WTC11 (cell line): ENCODE measurements around the gene GAS6. TPM values are rescaled to one million over a fixed set of nuclear protein-coding genes. Genes with fewer than 3 reads are reported as not detected.

ENCODE experiments used
- ATAC-seq: fragments of 200-7000 bp; cut with Tn5 transposase; 2 replicates; pipeline ENCODE4 v1.10.0; 2021; ENCODE audit warnings: mild to moderate bottlenecking, moderate library complexity
- CTCF ChIA-PET: fragments of 300-600 bp; sonication (Branson Sonifier 250); formaldehyde crosslinking; loops from one replicate; lab custom pipeline; 2021; ENCODE audit warnings: antibody characterized with exemption; lab: Charles Lee
- POLR2A ChIA-PET: fragments of 350-600 bp; sonication (Branson Sonifier 250); formaldehyde crosslinking; loops from one replicate; lab custom pipeline; 2021; ENCODE audit warnings: antibody characterized with exemption; lab: Charles Lee
- DNase-seq: peaks from one replicate; pipeline ENCODE4 v3.0.0; 2021; ENCODE audit warnings: low spot score
- H3K27ac Mint-ChIP-seq: 2 replicates; pipeline ENCODE4 v1.8.0; 2021; ENCODE audit warnings: mixed read lengths
- H3K27me3 Mint-ChIP-seq: 2 replicates; pipeline ENCODE4 v1.8.0; 2021; ENCODE audit warnings: low read depth, mild to moderate bottlenecking, moderate library complexity, mixed read lengths
- H3K36me3 Mint-ChIP-seq: 2 replicates; pipeline ENCODE4 v1.8.0; 2021; ENCODE audit warnings: mixed read lengths
- H3K4me1 Mint-ChIP-seq: 2 replicates; pipeline ENCODE4 v1.8.0; 2022; ENCODE audit warnings: mixed read lengths
- H3K4me3 Mint-ChIP-seq: 2 replicates; pipeline ENCODE4 v1.8.0; 2021; ENCODE audit warnings: mild to moderate bottlenecking, moderate library complexity, mixed read lengths
- H3K9me3 Mint-ChIP-seq: 2 replicates; pipeline ENCODE4 v1.8.0; 2021; ENCODE audit warnings: mixed read lengths
- ATF6 ChIP-seq: sonication (generic); formaldehyde crosslinking; IDR thresholded peaks from 2 replicates; pipeline ENCODE4 v1.8.1; 2023; ENCODE audit warnings: mild to moderate bottlenecking, missing genetic modification reagents
- CTCF ChIP-seq: fragments of 200-600 bp; IDR thresholded peaks from 2 replicates; pipeline ENCODE4 v1.8.0; 2022; ENCODE audit warnings: antibody characterized with exemption
- FOXJ3 ChIP-seq: sonication (generic); formaldehyde crosslinking; IDR thresholded peaks from 2 replicates; pipeline ENCODE4 v1.9.0; 2021; ENCODE audit warnings: missing genetic modification reagents, mild to moderate bottlenecking, borderline replicate concordance
- FOXK1 ChIP-seq: sonication (generic); formaldehyde crosslinking; IDR thresholded peaks from 2 replicates; pipeline ENCODE4 v1.8.0; 2022; ENCODE audit warnings: mild to moderate bottlenecking, moderate library complexity, missing genetic modification reagents
- GRHL2 ChIP-seq: fragments of 250-450 bp; sonication (Bioruptor Pico); IDR thresholded peaks from 2 replicates; pipeline ENCODE4 v1.8.0; 2022; ENCODE audit warnings: mild to moderate bottlenecking, moderate library complexity; ENCODE audit not compliant: insufficient replicate concordance, severe bottlenecking
- IRF1 ChIP-seq: sonication (generic); formaldehyde crosslinking; IDR thresholded peaks from 2 replicates; pipeline ENCODE4 v1.8.0; 2023; ENCODE audit warnings: missing genetic modification reagents
- IRF2 ChIP-seq: sonication (generic); formaldehyde crosslinking; IDR thresholded peaks from 2 replicates; pipeline ENCODE4 v1.8.0; 2022; ENCODE audit warnings: low read depth, missing genetic modification reagents, borderline replicate concordance
- MXD4 ChIP-seq: fragments of 250-450 bp; sonication (Bioruptor Pico); IDR thresholded peaks from 2 replicates; pipeline ENCODE4 v1.8.0; 2021; ENCODE audit warnings: mild to moderate bottlenecking, moderate library complexity, borderline replicate concordance
- NR3C1 ChIP-seq: sonication (generic); formaldehyde crosslinking; conservative IDR thresholded peaks from 2 replicates; pipeline ENCODE4 v1.8.1; 2023; ENCODE audit warnings: low read depth, mild to moderate bottlenecking, missing genetic modification reagents
- ZMAT4 ChIP-seq: fragments of 250-450 bp; sonication (Bioruptor Pico); IDR thresholded peaks from 2 replicates; pipeline ENCODE4 v1.9.0; 2021; ENCODE audit warnings: mild to moderate bottlenecking
- total RNA-seq: library from RNA; stranded (reverse); gene quantifications from 3 replicates; pipeline ENCODE4 v1.2.3, GENCODE V29; 2021
- TF ChIP-seq, protein P1 (sequence below): sonication (generic); formaldehyde crosslinking; IDR thresholded peaks from 2 replicates; pipeline ENCODE4 v1.8.1; 2022; ENCODE audit warnings: low read depth, mild to moderate bottlenecking, moderate library complexity, missing genetic modification reagents, borderline replicate concordance
- TF ChIP-seq, protein P2 (sequence below): sonication (generic); formaldehyde crosslinking; IDR thresholded peaks from 2 replicates; pipeline ENCODE4 v1.8.1; 2023; ENCODE audit warnings: mild to moderate bottlenecking, missing genetic modification reagents
- TF ChIP-seq, protein P3 (sequence below): sonication (generic); formaldehyde crosslinking; IDR thresholded peaks from 2 replicates; pipeline ENCODE4 v1.8.1; 2022; ENCODE audit warnings: low read depth, missing genetic modification reagents, borderline replicate concordance
- TF ChIP-seq, protein P4 (sequence below): sonication (generic); formaldehyde crosslinking; IDR thresholded peaks from 2 replicates; pipeline ENCODE4 v1.8.0; 2023; ENCODE audit warnings: mild to moderate bottlenecking, missing genetic modification reagents
- TF ChIP-seq, protein P5 (sequence below): fragments of 250-450 bp; sonication (Bioruptor Pico); IDR thresholded peaks from 2 replicates; pipeline ENCODE4 v1.8.0; 2021; ENCODE audit warnings: mild to moderate bottlenecking

GAS6 gene
- total RNA-seq, 1 experiment from 2014 or later = 29.4 TPM

DNA sequence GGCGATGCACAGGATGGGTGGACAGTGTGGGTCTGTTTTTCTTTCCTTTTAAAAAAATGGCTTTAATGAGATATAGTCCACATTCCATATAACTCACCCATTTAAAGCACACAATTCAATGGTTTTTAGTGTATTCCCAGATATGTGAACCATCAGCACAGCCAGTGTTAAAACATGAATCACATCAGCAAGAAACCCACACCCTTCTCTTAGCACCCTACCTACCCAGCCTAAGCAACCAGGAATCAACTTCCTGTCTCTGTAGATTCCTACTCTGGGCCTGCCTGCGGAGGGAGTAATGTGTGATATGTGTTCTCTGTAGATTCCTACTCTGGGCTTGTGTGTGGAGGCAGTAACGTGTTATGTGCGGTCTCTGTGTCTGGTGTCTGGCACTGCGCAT is 92.9 kb downstream of the GAS6 start:
- POLR2A ChIA-PET = no interaction called here
- no peak overlapping the region for H3K27ac Mint-ChIP-seq

More for the DNA sequence above, 92.9 kb downstream of the GAS6 start:
- Mint-ChIP-seq H3K9me3 (peaks cover 10% of the 10 kb centered on the region), H3K27me3 (no peaks in the 10 kb centered on the region), H3K36me3 (no peaks in the 10 kb centered on the region; the same call in 1 of the 2 replicates), H3K4me3 (no peak overlapping the region), H3K4me1 (peaks cover 4% of the 10 kb centered on the region; the same call in 1 of the 2 replicates)
- ATAC-seq = no peak
- CTCF ChIA-PET = no interaction called here
- TF ChIP-seq, protein P1, sequence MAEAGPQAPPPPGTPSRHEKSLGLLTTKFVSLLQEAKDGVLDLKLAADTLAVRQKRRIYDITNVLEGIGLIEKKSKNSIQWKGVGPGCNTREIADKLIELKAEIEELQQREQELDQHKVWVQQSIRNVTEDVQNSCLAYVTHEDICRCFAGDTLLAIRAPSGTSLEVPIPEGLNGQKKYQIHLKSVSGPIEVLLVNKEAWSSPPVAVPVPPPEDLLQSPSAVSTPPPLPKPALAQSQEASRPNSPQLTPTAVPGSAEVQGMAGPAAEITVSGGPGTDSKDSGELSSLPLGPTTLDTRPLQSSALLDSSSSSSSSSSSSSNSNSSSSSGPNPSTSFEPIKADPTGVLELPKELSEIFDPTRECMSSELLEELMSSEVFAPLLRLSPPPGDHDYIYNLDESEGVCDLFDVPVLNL (CRISPR knock-in tag) = no peak
- TF ChIP-seq ATF6 (CRISPR knock-in tag) (no peak), ZMAT4 (no peak), FOXK1 (CRISPR knock-in tag) (no peak), IRF2 (CRISPR knock-in tag) (no peak), MXD4 (CRISPR knock-in tag) (no peak), GRHL2 (CRISPR knock-in tag) (no peak), CTCF (no peak), NR3C1 (CRISPR knock-in tag) (no peak), FOXJ3 (CRISPR knock-in tag) (no peak), IRF1 (CRISPR knock-in tag) (no peak)
- TF ChIP-seq, protein P2, sequence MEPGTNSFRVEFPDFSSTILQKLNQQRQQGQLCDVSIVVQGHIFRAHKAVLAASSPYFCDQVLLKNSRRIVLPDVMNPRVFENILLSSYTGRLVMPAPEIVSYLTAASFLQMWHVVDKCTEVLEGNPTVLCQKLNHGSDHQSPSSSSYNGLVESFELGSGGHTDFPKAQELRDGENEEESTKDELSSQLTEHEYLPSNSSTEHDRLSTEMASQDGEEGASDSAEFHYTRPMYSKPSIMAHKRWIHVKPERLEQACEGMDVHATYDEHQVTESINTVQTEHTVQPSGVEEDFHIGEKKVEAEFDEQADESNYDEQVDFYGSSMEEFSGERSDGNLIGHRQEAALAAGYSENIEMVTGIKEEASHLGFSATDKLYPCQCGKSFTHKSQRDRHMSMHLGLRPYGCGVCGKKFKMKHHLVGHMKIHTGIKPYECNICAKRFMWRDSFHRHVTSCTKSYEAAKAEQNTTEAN = no peak
- TF ChIP-seq, protein P3, sequence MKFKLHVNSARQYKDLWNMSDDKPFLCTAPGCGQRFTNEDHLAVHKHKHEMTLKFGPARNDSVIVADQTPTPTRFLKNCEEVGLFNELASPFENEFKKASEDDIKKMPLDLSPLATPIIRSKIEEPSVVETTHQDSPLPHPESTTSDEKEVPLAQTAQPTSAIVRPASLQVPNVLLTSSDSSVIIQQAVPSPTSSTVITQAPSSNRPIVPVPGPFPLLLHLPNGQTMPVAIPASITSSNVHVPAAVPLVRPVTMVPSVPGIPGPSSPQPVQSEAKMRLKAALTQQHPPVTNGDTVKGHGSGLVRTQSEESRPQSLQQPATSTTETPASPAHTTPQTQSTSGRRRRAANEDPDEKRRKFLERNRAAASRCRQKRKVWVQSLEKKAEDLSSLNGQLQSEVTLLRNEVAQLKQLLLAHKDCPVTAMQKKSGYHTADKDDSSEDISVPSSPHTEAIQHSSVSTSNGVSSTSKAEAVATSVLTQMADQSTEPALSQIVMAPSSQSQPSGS (CRISPR knock-in tag) = no peak
- TF ChIP-seq, protein P4, sequence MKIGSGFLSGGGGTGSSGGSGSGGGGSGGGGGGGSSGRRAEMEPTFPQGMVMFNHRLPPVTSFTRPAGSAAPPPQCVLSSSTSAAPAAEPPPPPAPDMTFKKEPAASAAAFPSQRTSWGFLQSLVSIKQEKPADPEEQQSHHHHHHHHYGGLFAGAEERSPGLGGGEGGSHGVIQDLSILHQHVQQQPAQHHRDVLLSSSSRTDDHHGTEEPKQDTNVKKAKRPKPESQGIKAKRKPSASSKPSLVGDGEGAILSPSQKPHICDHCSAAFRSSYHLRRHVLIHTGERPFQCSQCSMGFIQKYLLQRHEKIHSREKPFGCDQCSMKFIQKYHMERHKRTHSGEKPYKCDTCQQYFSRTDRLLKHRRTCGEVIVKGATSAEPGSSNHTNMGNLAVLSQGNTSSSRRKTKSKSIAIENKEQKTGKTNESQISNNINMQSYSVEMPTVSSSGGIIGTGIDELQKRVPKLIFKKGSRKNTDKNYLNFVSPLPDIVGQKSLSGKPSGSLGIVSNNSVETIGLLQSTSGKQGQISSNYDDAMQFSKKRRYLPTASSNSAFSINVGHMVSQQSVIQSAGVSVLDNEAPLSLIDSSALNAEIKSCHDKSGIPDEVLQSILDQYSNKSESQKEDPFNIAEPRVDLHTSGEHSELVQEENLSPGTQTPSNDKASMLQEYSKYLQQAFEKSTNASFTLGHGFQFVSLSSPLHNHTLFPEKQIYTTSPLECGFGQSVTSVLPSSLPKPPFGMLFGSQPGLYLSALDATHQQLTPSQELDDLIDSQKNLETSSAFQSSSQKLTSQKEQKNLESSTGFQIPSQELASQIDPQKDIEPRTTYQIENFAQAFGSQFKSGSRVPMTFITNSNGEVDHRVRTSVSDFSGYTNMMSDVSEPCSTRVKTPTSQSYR (CRISPR knock-in tag) = no peak
- TF ChIP-seq, protein P5, sequence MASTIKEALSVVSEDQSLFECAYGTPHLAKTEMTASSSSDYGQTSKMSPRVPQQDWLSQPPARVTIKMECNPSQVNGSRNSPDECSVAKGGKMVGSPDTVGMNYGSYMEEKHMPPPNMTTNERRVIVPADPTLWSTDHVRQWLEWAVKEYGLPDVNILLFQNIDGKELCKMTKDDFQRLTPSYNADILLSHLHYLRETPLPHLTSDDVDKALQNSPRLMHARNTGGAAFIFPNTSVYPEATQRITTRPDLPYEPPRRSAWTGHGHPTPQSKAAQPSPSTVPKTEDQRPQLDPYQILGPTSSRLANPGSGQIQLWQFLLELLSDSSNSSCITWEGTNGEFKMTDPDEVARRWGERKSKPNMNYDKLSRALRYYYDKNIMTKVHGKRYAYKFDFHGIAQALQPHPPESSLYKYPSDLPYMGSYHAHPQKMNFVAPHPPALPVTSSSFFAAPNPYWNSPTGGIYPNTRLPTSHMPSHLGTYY (CRISPR knock-in tag) = no peak
- TF ChIP-seq, all 79 proteins: peak for 0
- DNase-seq = no peak
